Epithelial cell of esophagus (primary cell): ENCODE measurements around the gene FGL2.

ENCODE experiments used
- DNase-seq: peaks from one replicate; pipeline ENCODE4 v3.0.0; 2010; ENCODE audit warnings: low read depth
- H3K4me3 ChIP-seq: 2 replicates; pipeline ENCODE4 v1.5.1; 2011; ENCODE audit warnings: mild to moderate bottlenecking, low read length, control low read depth
- CTCF ChIP-seq: IDR thresholded peaks from 2 replicates; pipeline ENCODE4 v1.5.1; 2011; ENCODE audit warnings: low read depth, mild to moderate bottlenecking, low read length, control low read depth, inconsistent platforms; ENCODE audit not compliant: insufficient read depth; ENCODE audit errors: missing control alignments

Gene FGL2

DNA sequence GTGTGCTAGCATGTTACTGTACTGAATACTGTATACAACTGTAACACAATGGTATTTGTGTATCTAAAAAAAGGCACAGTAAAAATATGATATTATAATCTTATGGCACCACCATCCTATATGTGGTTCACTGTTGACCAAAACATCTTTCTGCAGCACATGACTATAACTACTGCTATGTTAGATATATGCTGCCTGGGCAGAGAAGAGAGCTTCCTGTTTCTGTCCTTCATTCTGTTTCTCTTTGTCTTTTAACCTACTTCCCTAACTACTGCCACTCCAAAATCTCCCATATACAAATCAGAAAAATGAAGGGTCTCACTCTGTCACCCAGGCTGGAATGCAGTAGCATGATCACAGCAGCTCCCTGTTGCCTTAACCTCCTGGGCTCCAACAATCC is 8.8 kb upstream of the FGL2 start:
- no peak for DNase-seq
- no peak overlapping the region for H3K4me3 ChIP-seq
- TF ChIP-seq CTCF = no peak

DNA sequence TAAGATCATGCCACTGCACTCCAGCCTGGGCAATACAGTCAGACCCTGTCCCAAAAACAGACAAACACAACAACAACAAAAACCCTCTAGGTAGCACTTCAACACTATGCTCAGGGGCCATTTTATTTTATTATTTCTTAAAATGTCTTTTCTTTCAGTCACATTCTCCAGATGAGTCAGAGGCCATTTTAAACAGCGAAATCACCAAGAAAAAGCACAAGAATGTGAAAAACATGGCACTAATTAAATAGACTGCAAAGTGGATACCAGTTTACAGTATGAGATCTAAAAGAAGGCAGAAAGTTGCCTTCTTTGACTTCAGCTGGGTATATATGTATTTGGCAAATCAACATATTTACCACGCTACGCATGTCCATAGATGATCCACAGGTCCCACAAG is 6.1 kb upstream of the FGL2 start:
- no peak for TF ChIP-seq CTCF
- no peak for DNase-seq
- H3K4me3 ChIP-seq = no peak overlapping the region

GRCh38 chr7:77202481-77202976 is 2.9 kb upstream of the FGL2 start:
- TF ChIP-seq CTCF = no peak
- no peak for DNase-seq
- no peak overlapping the region for H3K4me3 ChIP-seq

DNA sequence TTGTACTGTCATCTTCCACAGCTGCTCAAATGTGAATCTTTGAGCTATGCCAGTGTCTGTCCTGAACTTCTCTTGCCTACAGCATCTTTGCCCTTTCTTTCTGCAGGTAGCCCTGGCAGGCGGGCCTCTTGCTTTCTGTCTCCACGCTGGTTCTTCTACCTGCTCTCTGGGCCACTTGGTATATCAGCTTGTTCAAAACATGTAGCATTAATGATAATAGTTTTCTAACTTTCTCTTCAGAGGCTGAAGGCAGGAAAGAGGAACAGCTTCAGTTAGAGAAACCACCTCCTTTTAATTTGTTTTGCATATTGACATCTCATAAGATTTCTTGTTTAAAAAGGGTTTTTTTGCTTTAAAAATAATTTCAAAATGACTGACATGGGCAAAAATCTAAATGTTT is 923 bp upstream of the FGL2 start:
- no peak overlapping the region for H3K4me3 ChIP-seq
- TF ChIP-seq CTCF = no peak
- DNase-seq = no peak

DNA sequence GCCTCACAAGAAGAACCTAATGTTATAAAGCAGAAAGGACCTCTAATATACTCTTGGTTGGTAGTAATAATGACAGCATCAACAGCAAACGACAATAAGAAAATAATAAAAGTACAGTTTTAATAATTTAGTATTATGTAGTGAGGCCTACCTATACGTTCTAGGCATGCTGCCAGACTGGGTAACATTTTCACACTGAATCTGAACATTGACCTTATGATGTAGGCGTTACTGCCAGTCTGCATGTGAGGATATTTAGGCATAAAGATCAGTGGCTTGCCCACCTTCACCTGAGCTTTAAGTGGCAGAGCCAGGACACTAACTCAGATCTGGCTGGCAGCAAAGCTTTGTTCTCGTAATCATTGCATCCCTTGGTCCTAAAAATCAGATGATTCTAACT is 2.5 kb downstream of the FGL2 start:
- no peak for DNase-seq
- TF ChIP-seq CTCF = no peak
- no peak overlapping the region for H3K4me3 ChIP-seq

GRCh38 chr7:77188731-77189437 is 10.7 kb downstream of the FGL2 start:
- DNase-seq = no peak
- H3K4me3 ChIP-seq = no peak overlapping the region
- TF ChIP-seq CTCF = no peak

DNA sequence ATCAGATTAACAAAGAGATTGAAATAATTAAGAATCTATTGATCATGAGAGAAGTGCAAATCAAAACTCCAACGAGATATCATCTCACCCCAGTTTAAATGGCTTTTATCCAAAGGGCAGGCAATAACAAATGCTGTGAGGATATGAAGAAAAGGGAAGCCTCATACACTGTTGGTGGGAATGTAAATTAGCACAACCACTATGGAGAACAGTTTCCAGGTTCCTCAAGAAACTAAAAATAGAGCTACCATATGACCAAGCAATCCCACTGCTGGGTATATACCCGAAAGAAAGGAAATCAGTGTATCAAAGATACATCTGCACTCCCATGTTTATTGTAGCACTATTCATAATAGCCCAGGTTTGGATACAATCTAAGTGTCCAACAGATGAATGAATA is 13.8 kb downstream of the FGL2 start:
- no peak for TF ChIP-seq CTCF
- H3K4me3 ChIP-seq = no peak overlapping the region
- no peak for DNase-seq
